NCI-H526 treated with DMSO at 0.1 percent for 48 hours (cell line): Measurements from ENCODE around the gene GPC5.
"Not testable (repeated sequence)": the region's sequence is repeated elsewhere in the genome, so short reads cannot be mapped to it uniquely, and the experiment has no call there.

Experiments
- DNase-seq: peaks from one replicate; lab custom pipeline; 2025; lab: John Stamatoyannopoulos, UW

GPC5 gene

GRCh38 chr13:92461831-92462230, 1063.4 kb downstream of the GPC5 start:
- no peak for DNase-seq

GRCh38 chr13:92463134-92463533, 1064.7 kb downstream of the GPC5 start:
- DNase-seq: no peak

- no peak for DNase-seq
Observed at GRCh38 chr13:92473765-92474475, 1075.5 kb downstream of the GPC5 start.

DNA sequence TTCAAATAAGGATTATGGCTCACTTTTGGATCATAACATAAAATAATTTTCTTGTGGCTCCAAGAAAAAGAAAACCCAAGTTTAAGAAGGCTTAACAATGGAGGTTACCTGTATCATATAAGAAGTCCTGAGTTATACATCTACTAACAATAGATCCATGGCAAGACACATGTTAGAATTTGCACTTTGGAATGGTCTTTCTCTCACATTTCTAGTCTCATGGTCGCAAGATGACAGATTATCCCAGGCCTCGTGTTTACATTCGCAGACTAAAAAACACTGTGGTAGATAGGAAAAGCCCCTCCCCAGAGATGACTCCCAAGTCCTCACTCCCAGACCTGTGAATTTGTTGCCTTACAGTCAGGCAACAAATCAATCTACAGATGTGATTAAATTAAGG, 1082.0 kb downstream of the GPC5 start:
- DNase-seq: no peak

DNA sequence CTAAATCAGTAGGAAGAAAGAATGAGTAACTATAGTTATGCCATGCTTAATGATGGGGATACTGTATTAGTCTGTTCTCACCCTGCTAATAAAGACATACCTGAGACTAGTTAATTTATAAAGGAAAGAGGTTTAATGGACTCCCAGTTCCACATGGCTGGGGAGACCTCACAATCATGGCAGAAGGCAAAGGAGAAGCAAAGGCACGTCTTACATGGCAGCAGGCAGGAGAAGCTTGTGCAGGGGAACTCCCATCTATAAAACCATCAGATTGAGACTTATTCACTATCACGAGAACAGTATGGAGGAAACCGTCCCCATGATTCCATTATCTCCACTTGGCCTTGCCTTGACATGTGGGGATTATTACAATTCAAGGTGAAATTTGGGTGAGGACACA, 1084.4 kb downstream of the GPC5 start:
- not testable (repeated sequence) for DNase-seq

- DNase-seq: no peak
Observed at GRCh38 chr13:92483894-92484293, 1085.5 kb downstream of the GPC5 start.

DNA sequence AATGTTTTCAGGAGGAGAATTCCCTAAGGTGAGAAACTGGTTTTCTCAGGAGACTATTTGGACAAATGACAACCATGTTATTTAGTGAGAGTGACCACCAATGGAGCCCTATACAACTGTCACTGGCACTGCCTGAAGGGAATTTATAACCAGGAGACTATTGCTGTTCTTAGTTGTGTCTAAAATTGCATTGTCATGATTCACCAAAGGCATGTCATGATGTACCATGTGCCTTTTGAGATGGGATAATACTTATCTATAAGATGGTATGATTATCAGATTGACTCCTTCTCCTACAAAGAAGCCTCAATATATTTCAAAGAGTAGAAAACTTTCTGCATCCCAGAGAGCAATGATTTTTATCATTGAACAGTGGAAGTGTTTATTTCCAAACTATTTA, 1088.8 kb downstream of the GPC5 start:
- no peak for DNase-seq

GRCh38 chr13:92488249-92488852, 1089.9 kb downstream of the GPC5 start:
- DNase-seq: no peak

DNA sequence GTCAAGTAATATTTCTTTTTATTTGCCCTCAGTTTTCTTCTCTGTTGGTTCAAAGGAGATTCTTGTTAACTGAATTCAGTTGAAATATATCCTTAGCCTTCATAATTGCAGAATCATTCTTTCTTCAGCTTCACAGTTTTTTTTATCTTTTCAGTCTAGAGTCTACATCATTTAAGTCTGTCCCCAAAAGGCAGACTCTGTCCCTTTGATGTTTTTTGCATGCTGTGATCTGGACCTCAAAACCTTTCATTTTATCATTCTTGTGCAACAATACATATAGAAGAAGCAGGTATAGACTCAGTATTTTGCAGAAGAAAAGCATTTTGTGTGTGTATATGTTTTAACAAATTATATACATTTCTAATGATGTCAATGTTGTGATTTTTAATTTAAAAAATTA, 1093.4 kb downstream of the GPC5 start:
- DNase-seq: no peak

- DNase-seq: no peak
Observed at GRCh38 chr13:92494915-92495314, 1096.5 kb downstream of the GPC5 start.

GRCh38 chr13:92500192-92500591, 1101.8 kb downstream of the GPC5 start:
- DNase-seq: no peak

GRCh38 chr13:92510416-92510815, 1112.0 kb downstream of the GPC5 start:
- DNase-seq: no peak

DNA sequence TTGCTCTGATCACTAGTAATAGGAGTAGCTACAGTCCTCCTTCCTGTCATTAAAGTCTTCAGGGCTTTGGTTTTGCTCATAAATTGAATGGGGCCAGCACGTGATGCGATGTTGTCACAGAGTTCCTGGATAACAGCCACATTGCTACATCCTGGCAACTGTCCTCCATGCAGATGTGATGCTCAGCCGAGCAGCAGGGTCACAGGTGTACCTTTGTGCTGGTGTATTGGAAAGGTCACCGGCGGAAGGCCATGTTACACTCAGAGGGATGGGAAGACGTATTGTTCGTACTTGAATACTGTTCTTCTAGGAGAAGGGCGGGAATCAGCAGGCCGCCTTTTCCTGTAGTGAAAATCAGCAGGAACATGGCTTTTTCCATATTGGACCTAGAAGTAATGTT, 1114.4 kb downstream of the GPC5 start:
- DNase-seq: no peak

GRCh38 chr13:92513672-92514071, 1115.3 kb downstream of the GPC5 start:
- DNase-seq: no peak

DNA sequence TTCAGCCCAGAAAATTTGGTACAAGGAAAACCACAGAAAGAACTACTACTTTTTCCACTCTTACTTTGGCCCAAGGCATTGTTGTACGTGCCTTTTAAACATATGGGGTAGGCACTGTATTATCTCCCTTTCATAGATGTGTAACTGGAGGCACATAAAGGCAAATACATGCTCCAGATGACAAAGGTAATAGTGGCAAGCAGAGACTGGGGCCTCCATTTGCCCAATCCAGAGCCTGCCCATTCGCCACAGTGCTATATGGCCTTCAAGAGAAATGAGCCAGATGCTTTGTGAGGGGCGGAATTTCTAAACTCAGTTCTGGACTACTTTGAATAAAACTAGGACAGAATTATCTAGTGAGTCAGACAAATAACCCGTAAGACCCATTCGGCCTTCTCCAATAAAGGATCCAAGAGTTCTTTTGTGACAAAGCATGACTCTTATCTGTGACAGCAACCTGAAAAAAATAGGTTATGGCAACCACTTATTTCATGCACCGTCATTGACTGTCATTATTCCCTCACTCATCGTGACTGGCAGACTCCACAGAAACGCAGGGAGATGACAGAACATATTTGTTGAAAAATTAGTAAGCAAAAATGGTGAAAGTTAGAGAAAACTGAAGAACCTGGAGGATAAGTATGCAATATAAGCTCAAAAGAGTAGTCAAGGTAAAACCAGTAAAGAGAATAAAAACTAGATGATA, 1116.2 kb downstream of the GPC5 start:
- no peak for DNase-seq

DNA sequence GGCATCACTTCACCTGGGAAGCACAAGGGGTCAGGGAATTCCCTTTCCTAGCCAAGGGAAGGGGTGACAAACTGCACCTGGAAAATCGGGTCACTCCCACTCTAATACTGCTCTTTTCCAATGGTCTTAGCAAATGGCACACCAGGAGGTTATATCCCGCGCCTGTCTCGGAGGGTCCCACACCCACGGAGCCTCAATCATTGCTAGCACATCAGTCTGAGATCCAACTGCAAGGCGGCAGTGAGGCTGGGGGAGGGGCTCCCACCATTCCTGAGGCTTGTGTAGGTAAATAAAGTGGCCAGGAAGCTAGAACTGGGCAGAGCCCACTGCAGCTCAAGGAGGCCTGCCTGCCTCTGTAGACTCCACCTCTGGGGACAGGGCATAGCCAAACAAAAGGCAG, 1118.5 kb downstream of the GPC5 start:
- not testable (repeated sequence) for DNase-seq

DNA sequence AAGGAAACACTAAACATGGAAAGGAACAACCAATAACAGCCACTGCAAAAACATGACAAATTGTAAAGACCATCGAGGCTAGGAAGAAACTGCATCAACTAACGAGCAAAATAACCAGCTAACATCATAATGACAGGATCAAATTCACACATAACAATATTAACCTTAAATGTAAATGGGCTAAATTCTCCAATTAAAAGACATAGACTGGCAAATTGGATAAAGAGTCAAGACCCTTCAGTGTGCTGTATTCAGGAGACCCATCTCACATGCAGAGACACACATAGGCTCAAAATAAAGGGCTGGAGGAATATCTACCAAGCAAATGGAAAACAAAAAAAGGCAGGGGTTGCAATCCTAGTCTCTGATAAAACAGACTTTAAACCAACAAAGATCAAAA, 1120.2 kb downstream of the GPC5 start:
- not testable (repeated sequence) for DNase-seq

- no peak for DNase-seq
Observed at GRCh38 chr13:92530364-92530763, 1131.9 kb downstream of the GPC5 start.

GRCh38 chr13:92535222-92536006, 1137.0 kb downstream of the GPC5 start:
- no peak for DNase-seq

GRCh38 chr13:92537471-92537870, 1139.0 kb downstream of the GPC5 start:
- DNase-seq: no peak

- DNase-seq: no peak
Observed at GRCh38 chr13:92538164-92538563, 1139.7 kb downstream of the GPC5 start.

- not testable (repeated sequence) for DNase-seq
Observed at GRCh38 chr13:92539148-92539547, 1140.7 kb downstream of the GPC5 start.

DNA sequence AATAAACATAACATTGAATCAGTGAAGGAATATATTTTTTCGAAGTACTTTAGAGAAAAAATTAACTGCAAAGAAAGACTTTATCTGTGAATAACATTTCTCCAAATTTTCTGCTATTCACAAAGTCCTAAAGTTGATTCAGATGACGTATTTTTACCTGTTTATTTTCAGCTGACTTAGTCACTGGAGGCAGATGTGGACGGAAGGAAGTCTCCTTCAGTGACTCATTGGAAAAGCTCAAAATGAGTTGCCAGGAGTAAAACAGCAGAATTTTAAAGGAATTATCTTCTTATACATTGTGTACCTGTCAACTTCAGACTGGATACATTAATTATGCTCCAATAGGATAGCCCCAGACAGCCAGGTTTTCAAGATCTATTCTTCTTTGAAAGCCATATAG, 1148.8 kb downstream of the GPC5 start:
- DNase-seq: no peak
